SK-N-SH (cell line): ENCODE measurements around the gene SPINT3.

ENCODE experiments used
- CHD2 ChIP-seq: fragments of 150-350 bp; IDR thresholded peaks from 2 replicates; pipeline ENCODE4 v1.6.1; 2018; ENCODE audit warnings: low read length; ENCODE audit not compliant: partially characterized antibody
- EP300 ChIP-seq, 2 experiments: IDR thresholded peaks; 2 replicates each; pipeline versions ENCODE4 v1.4.0 to v1.6.1; 2012; ENCODE audit warnings: borderline replicate concordance in 1 of 2, low read depth in 1 of 2, low read length in 1 of 2
- FOXJ3 ChIP-seq: sonication (generic); formaldehyde crosslinking; IDR thresholded peaks from 2 replicates; pipeline ENCODE4 v1.5.1; 2020; ENCODE audit warnings: mild to moderate bottlenecking, missing genetic modification reagents
- FOXM1 ChIP-seq: IDR thresholded peaks from 2 replicates; pipeline ENCODE4 v1.4.0; 2012; ENCODE audit warnings: low read depth, mild to moderate bottlenecking
- GATA2 ChIP-seq: sonication (generic); formaldehyde crosslinking; IDR thresholded peaks from 2 replicates; pipeline ENCODE4 v1.5.0; 2020; ENCODE audit warnings: mild to moderate bottlenecking, missing genetic modification reagents
- JUND ChIP-seq: IDR thresholded peaks from 2 replicates; pipeline ENCODE4 v1.4.0; 2012
- MXI1 ChIP-seq: IDR thresholded peaks from 2 replicates; pipeline ENCODE4 v1.6.1; 2012; ENCODE audit warnings: mild to moderate bottlenecking, low read depth, low read length, improper control_type of control experiment
- POLR2AphosphoS5 ChIP-seq: IDR thresholded peaks from 2 replicates; pipeline ENCODE4 v1.6.1; 2012; ENCODE audit warnings: low read depth, low read length
- RAD21 ChIP-seq: IDR thresholded peaks from 2 replicates; pipeline ENCODE4 v1.6.1; 2012; ENCODE audit warnings: mild to moderate bottlenecking, low read length
- RCOR1 ChIP-seq: fragments of 150-350 bp; IDR thresholded peaks from 2 replicates; pipeline ENCODE4 v1.6.1; 2017; ENCODE audit warnings: antibody characterized with exemption, low read length
- RFX5 ChIP-seq: IDR thresholded peaks from 2 replicates; pipeline ENCODE4 v1.6.1; 2012; ENCODE audit warnings: mild to moderate bottlenecking, improper control_type of control experiment, low read length
- YY1 ChIP-seq: IDR thresholded peaks from 2 replicates; pipeline ENCODE4 v1.4.0; 2012; ENCODE audit warnings: low read depth, mild to moderate bottlenecking
- TF ChIP-seq, protein P1 (sequence below): fragments of 200-600 bp; sonication (generic); IDR thresholded peaks from 2 replicates; pipeline ENCODE4 v1.6.1; 2017; ENCODE audit warnings: antibody characterized with exemption, mild to moderate bottlenecking, moderate library complexity
- TF ChIP-seq, protein P2 (sequence below): IDR thresholded peaks from 2 replicates; pipeline ENCODE4 v1.4.0; 2012; ENCODE audit warnings: low read depth

DNA sequence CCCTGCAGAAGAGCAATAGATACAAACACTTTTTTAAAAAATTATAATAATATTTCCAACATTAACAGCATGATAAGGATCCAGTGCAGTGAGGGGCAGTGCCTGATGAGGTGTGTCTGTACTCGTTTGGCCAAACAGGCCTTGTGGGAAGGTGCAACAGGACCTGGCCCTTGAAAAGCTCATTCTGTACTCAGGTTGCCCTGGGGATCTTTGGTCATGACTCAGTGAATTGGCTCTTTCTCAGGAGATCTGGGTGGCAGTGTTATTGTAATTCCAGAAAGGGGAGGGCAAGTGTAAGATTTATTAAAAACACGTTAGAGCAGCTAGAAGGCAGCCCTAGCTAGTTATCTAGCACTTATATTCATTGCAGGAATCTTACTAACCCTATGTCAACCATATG lies 2.9 kb upstream of the SPINT3 start:
- TF ChIP-seq, protein P1, sequence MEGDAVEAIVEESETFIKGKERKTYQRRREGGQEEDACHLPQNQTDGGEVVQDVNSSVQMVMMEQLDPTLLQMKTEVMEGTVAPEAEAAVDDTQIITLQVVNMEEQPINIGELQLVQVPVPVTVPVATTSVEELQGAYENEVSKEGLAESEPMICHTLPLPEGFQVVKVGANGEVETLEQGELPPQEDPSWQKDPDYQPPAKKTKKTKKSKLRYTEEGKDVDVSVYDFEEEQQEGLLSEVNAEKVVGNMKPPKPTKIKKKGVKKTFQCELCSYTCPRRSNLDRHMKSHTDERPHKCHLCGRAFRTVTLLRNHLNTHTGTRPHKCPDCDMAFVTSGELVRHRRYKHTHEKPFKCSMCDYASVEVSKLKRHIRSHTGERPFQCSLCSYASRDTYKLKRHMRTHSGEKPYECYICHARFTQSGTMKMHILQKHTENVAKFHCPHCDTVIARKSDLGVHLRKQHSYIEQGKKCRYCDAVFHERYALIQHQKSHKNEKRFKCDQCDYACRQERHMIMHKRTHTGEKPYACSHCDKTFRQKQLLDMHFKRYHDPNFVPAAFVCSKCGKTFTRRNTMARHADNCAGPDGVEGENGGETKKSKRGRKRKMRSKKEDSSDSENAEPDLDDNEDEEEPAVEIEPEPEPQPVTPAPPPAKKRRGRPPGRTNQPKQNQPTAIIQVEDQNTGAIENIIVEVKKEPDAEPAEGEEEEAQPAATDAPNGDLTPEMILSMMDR: no peak
- no peak for TF ChIP-seq GATA2 (CRISPR knock-in tag)
- TF ChIP-seq YY1: no peak
- no peak for TF ChIP-seq RAD21
- no peak for TF ChIP-seq RCOR1
- TF ChIP-seq, protein P2, sequence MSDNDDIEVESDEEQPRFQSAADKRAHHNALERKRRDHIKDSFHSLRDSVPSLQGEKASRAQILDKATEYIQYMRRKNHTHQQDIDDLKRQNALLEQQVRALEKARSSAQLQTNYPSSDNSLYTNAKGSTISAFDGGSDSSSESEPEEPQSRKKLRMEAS: no peak
- TF ChIP-seq CHD2: no peak
- TF ChIP-seq POLR2AphosphoS5: no peak
- no peak for TF ChIP-seq JUND
- TF ChIP-seq EP300 (IDR thresholded peaks at IDR 0.05; ENCODE audit: borderline replicate concordance in 1 of 2, low read depth in 1 of 2, low read length in 1 of 2): no peak
- TF ChIP-seq FOXM1: no peak
- no peak for TF ChIP-seq FOXJ3 (CRISPR knock-in tag)
- no peak for TF ChIP-seq MXI1
- no peak for TF ChIP-seq RFX5
